Natural killer cell (primary cell): ENCODE measurements around the gene KDM4C. TPM values are rescaled to one million over a fixed set of nuclear protein-coding genes. Genes with fewer than 3 reads are reported as not detected.
A peak's percentile ranks its signal among the peaks of the same experiment; 100 is the strongest.

Source experiments
- ATAC-seq, 3 donors: fragments of 150-1000 bp in 2 of 3; fragments of 200-7000 bp in 1 of 3; cut with Tn5 transposase; 1 replicate in 1 of 3; 2 replicates in 2 of 3; pipeline ENCODE4 v1.10.0; 2021; ENCODE audit warnings: mild to moderate bottlenecking in 2 of 3, moderate library complexity in 2 of 3
- DNase-seq, 2 donors: peaks; one replicate each; pipeline versions ENCODE4 v3.0.0 to v3.0.0-alpha.2; 2013 to 2021; ENCODE audit warnings: mixed read lengths in 1 of 2
- H3K27ac ChIP-seq: one replicate; pipeline ENCODE4 v1.5.1; 2013; ENCODE audit warnings: mild to moderate bottlenecking, low read length
- H3K27me3 ChIP-seq: one replicate; pipeline ENCODE4 v1.6.1; 2013; ENCODE audit warnings: low read length; ENCODE audit not compliant: control insufficient read depth, insufficient read depth
- H3K36me3 ChIP-seq: one replicate; pipeline ENCODE4 v1.6.1; 2013; ENCODE audit warnings: low read length; ENCODE audit not compliant: control insufficient read depth, insufficient read depth
- H3K4me1 ChIP-seq: one replicate; pipeline ENCODE4 v1.6.1; 2013; ENCODE audit warnings: low read length; ENCODE audit not compliant: control insufficient read depth, insufficient read depth
- H3K4me3 ChIP-seq: one replicate; pipeline ENCODE4 v1.5.1; 2013; ENCODE audit warnings: low read length
- H3K9me3 ChIP-seq: one replicate; pipeline ENCODE4 v1.6.1; 2013; ENCODE audit warnings: low read length; ENCODE audit not compliant: control insufficient read depth, insufficient read depth
- H3K27ac Mint-ChIP-seq, 2 donors: one replicate each; pipeline ENCODE4 v1.8.0; 2022; ENCODE audit warnings: mild to moderate bottlenecking in 2 of 2, mixed read lengths in 2 of 2, moderate library complexity in 1 of 2
- H3K27me3 Mint-ChIP-seq, 2 donors: one replicate each; pipeline ENCODE4 v1.8.0; 2022; ENCODE audit warnings: low read depth in 2 of 2, mixed read lengths in 2 of 2
- H3K36me3 Mint-ChIP-seq: one replicate; pipeline ENCODE4 v1.8.0; 2022; ENCODE audit warnings: mixed read lengths
- H3K4me1 Mint-ChIP-seq, 2 donors: one replicate each; pipeline ENCODE4 v1.8.0; 2022; ENCODE audit warnings: mixed read lengths in 2 of 2
- H3K4me3 Mint-ChIP-seq: one replicate; pipeline ENCODE4 v1.8.0; 2022; ENCODE audit warnings: mild to moderate bottlenecking, moderate library complexity, mixed read lengths
- H3K9me3 Mint-ChIP-seq, 2 donors: one replicate each; pipeline ENCODE4 v1.8.0; 2022; ENCODE audit warnings: mixed read lengths in 2 of 2
- CTCF ChIP-seq: fragments of 200-600 bp; IDR thresholded peaks from one replicate; pipeline ENCODE4 v1.8.0; 2022; ENCODE audit warnings: antibody characterized with exemption
- WGBS: methylation state at CpG from one replicate; pipeline ENCODE4 v1.1.7; 2013; ENCODE audit warnings: missing lambda C conversion rate; ENCODE audit not compliant: insufficient coverage; 5-methylcytosine and 5-hydroxymethylcytosine counted together
- intact Hi-C: fragments of 100-400 bp; cut with micrococcal nuclease; formaldehyde crosslinking; loops from one replicate; pipeline ENCODE4 v1.14.2; 2022
- total RNA-seq, 4 donors: library from RNA; stranded (reverse); fragments of 120-200 nt in 1 of 4; gene quantifications; one replicate each; pipeline versions ENCODE4 v1.2.3 to v1.2.4, GENCODE V29; 2013 to 2022

The KDM4C gene
- total RNA-seq, 3 donors from 2014 or later (not counting 1 experiment from before 2014, with no cell fraction given) = 115 to 137 (median 116) TPM

DNA sequence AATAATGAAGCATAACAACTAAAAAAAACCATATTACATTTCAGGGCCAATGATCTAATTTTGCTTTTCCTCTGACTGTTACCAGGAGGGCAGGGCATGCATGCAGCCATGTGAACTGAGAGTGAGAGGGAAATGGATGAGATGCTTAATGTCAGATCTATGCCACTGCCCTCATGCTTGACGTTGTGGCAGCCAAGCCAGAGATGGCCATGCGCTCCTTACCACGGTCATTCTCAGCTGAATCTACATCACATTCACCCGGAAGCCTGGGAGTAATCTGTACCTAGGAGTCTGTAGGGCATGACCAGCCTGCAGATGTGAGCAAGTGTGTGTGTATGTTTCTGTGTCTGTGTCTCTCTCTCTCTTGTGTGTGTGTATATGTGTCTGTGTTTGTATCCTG, 183.7 kb downstream of the KDM4C start:
- WGBS = 83% methylated on average over 4 of the region's 4 CpGs
- ATAC-seq (no peak), DNase-seq (no peak)
- Histone ChIP-seq H3K36me3 (no peaks in the 10 kb centered on the region), H3K4me3 (no peak overlapping the region), H3K27me3 (no peaks in the 10 kb centered on the region), H3K9me3 (no peaks in the 10 kb centered on the region), H3K27ac (no peak overlapping the region), H3K4me1 (no peaks in the 10 kb centered on the region)
- H3K4me1 Mint-ChIP-seq = peaks cover 25 to 33% of the 10 kb centered on the region in 2 donors
- intact Hi-C loops = no loop called here
- peak overlapping the region in 1 of 2 donors; percentile 16 for H3K27ac Mint-ChIP-seq
- peaks cover 6% of the 10 kb centered on the region for H3K36me3 Mint-ChIP-seq
- no peaks in the 10 kb centered on the region for H3K27me3 Mint-ChIP-seq
- TF ChIP-seq CTCF = no peak
- no peaks in the 10 kb centered on the region for H3K9me3 Mint-ChIP-seq
- no peak overlapping the region for H3K4me3 Mint-ChIP-seq

- Histone ChIP-seq H3K9me3 (no peaks in the 10 kb centered on the region), H3K27me3 (no peaks in the 10 kb centered on the region), H3K4me1 (no peaks in the 10 kb centered on the region), H3K36me3 (no peaks in the 10 kb centered on the region), H3K4me3 (no peak overlapping the region), H3K27ac (no peak overlapping the region)
- no peaks in the 10 kb centered on the region for H3K9me3 Mint-ChIP-seq
- intact Hi-C loops = no loop called here
- H3K36me3 Mint-ChIP-seq = peaks cover 6% of the 10 kb centered on the region
- no peaks in the 10 kb centered on the region for H3K27me3 Mint-ChIP-seq
- 82% methylated on average over 4 of the region's 4 CpGs for WGBS
- H3K4me3 Mint-ChIP-seq = no peak overlapping the region
- DNase-seq (no peak), ATAC-seq (no peak)
- no peak for TF ChIP-seq CTCF
- peaks cover 21 to 33% of the 10 kb centered on the region in 2 donors for H3K4me1 Mint-ChIP-seq
- peak overlapping the region in 1 of 2 donors; percentile 11 for H3K27ac Mint-ChIP-seq
These were observed 184.6 kb downstream of the KDM4C start for GRCh38 chr9:6942406-6942805.

DNA sequence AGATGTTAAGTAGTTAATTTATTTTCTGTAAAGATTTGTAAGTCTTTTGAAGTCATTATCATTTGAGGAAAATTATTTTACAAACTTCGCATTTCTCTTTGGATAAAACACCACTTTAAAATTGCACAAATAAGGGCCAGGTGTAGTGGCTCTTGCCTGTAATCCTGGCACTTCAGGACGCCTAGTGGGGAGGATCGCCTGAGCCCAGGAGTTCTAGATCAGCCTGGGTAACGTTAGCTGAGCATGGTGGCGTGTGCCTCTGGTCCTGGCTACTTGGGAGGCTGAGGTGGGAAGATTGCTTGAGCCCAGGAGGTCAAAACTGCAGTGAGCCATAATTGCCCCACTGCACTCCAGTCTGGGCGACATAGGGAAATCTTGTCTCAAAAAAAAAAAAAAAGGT, 185.5 kb downstream of the KDM4C start:
- ATAC-seq (no peak), DNase-seq (no peak)
- Histone ChIP-seq H3K4me1 (no peaks in the 10 kb centered on the region), H3K27me3 (no peaks in the 10 kb centered on the region), H3K36me3 (no peaks in the 10 kb centered on the region), H3K27ac (no peak overlapping the region), H3K9me3 (no peaks in the 10 kb centered on the region), H3K4me3 (no peak overlapping the region)
- 98% methylated on average over 6 of the region's 6 CpGs for WGBS
- Mint-ChIP-seq H3K36me3 (peaks cover 6% of the 10 kb centered on the region), H3K27ac (peak overlapping the region in 1 of 2 donors; percentile 1), H3K27me3 (no peaks in the 10 kb centered on the region), H3K4me3 (no peak overlapping the region), H3K4me1 (peaks cover 25 to 40% of the 10 kb centered on the region in 2 donors), H3K9me3 (no peaks in the 10 kb centered on the region)
- intact Hi-C loops = no loop called here
- no peak for TF ChIP-seq CTCF

GRCh38 chr9:6944093-6944551, 186.3 kb downstream of the KDM4C start:
- ATAC-seq (no peak), DNase-seq (no peak)
- no peak overlapping the region for H3K4me3 Mint-ChIP-seq
- WGBS = 75% methylated on average over 1 of the region's 1 CpG
- no peaks in the 10 kb centered on the region for H3K27me3 ChIP-seq
- H3K4me3 ChIP-seq = no peak overlapping the region
- peak overlapping the region; percentile 1 to 5 for H3K27ac Mint-ChIP-seq
- peaks cover 25 to 40% of the 10 kb centered on the region in 2 donors for H3K4me1 Mint-ChIP-seq
- H3K36me3 ChIP-seq = no peaks in the 10 kb centered on the region
- no peak overlapping the region for H3K27ac ChIP-seq
- intact Hi-C loops = no loop called here
- no peak for TF ChIP-seq CTCF
- no peaks in the 10 kb centered on the region for H3K9me3 Mint-ChIP-seq
- H3K27me3 Mint-ChIP-seq = no peaks in the 10 kb centered on the region
- H3K4me1 ChIP-seq = no peaks in the 10 kb centered on the region
- peaks cover 6% of the 10 kb centered on the region for H3K36me3 Mint-ChIP-seq
- no peaks in the 10 kb centered on the region for H3K9me3 ChIP-seq
